IPS-NIHi7 (cell line): ENCODE data around the gene GAB1.

Experiments
- DNase-seq: peaks from one replicate; pipeline ENCODE4 v3.0.0; 2012; ENCODE audit warnings: mixed read lengths; ENCODE audit errors: extremely low spot score

GAB1 gene

GRCh38 chr4:143389579-143390195 lies 53.0 kb downstream of the GAB1 start:
- DNase-seq = no peak

- no peak for DNase-seq
These were observed 54.1 kb downstream of the GAB1 start for GRCh38 chr4:143390764-143391163.

- DNase-seq = no peak
These were observed 54.6 kb downstream of the GAB1 start for GRCh38 chr4:143391261-143391660.

- DNase-seq = no peak
These were observed 55.2 kb downstream of the GAB1 start for GRCh38 chr4:143391895-143392294.

- DNase-seq = no peak
These were observed 56.5 kb downstream of the GAB1 start for GRCh38 chr4:143393195-143393594.

- no peak for DNase-seq
These were observed 58.2 kb downstream of the GAB1 start for GRCh38 chr4:143394739-143395453.

- DNase-seq = no peak
These were observed 60.0 kb downstream of the GAB1 start for GRCh38 chr4:143396695-143397094.

- no peak for DNase-seq
These were observed 60.7 kb downstream of the GAB1 start for GRCh38 chr4:143397335-143397734.

- DNase-seq = no peak
These were observed 61.2 kb downstream of the GAB1 start for GRCh38 chr4:143397887-143398286.

- peak; percentile 22 for DNase-seq
These were observed 62.7 kb downstream of the GAB1 start for GRCh38 chr4:143399113-143399949.

- no peak for DNase-seq
These were observed 63.4 kb downstream of the GAB1 start for GRCh38 chr4:143400082-143400481.

- no peak for DNase-seq
These were observed 66.3 kb downstream of the GAB1 start for GRCh38 chr4:143402776-143403552.

GRCh38 chr4:143403553-143403820 lies 66.8 kb downstream of the GAB1 start:
- DNase-seq = no peak

GRCh38 chr4:143404555-143404954 lies 67.9 kb downstream of the GAB1 start:
- DNase-seq = no peak

GRCh38 chr4:143405075-143405730 lies 68.5 kb downstream of the GAB1 start:
- DNase-seq = no peak

- DNase-seq = no peak
These were observed 69.8 kb downstream of the GAB1 start for GRCh38 chr4:143406523-143406922.

GRCh38 chr4:143407474-143407873 lies 70.8 kb downstream of the GAB1 start:
- DNase-seq = no peak

- DNase-seq = no peak
These were observed 71.2 kb downstream of the GAB1 start for GRCh38 chr4:143407888-143408287.

GRCh38 chr4:143410015-143410414 lies 73.3 kb downstream of the GAB1 start:
- no peak for DNase-seq

- no peak for DNase-seq
These were observed 75.1 kb downstream of the GAB1 start for GRCh38 chr4:143411527-143412419.

- no peak for DNase-seq
These were observed 75.7 kb downstream of the GAB1 start for GRCh38 chr4:143412420-143412758.
